HT1080 (cell line): Measurements from ENCODE around the gene MAP3K10. TPM values are rescaled to one million over a fixed set of nuclear protein-coding genes. Genes with fewer than 3 reads are reported as not detected.
"Not testable (repeated sequence)": the region's sequence is repeated elsewhere in the genome, so short reads cannot be mapped to it uniquely, and the experiment has no call there.

ENCODE experiments used
- DNase-seq: peaks from one replicate; pipeline ENCODE4 v3.0.0-alpha.2; 2015; ENCODE audit warnings: low read depth
- total RNA-seq: library from RNA; depleted of rRNA; stranded (reverse); fragments of >200 nt; shearing (Covaris generic); gene quantifications from 2 replicates; pipeline ENCODE4 v1.2.3, GENCODE V29; 2014

MAP3K10 gene
- total RNA-seq, 1 experiment from 2014 or later = 8.0 TPM

DNA sequence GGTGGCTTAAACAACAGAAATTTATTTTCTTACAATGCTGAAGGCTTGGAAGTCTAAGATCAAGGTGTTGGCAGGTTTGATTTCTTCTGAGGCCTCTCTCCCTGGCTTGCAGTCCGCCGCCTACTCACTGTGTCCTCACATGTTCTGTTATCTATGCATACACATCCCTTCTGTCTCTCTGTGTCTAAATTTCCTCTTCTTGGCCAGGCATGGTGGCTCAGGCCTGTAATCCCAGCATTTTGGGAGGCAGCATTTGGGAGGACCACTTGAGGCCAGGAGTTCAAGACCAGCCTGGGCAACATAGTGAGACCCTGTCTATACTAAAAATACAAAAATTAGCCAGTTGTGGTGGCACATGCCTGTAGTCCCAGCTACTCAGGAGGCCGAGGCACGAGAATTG lies 19.9 kb upstream of the MAP3K10 start:
- DNase-seq = not testable (repeated sequence)

DNA sequence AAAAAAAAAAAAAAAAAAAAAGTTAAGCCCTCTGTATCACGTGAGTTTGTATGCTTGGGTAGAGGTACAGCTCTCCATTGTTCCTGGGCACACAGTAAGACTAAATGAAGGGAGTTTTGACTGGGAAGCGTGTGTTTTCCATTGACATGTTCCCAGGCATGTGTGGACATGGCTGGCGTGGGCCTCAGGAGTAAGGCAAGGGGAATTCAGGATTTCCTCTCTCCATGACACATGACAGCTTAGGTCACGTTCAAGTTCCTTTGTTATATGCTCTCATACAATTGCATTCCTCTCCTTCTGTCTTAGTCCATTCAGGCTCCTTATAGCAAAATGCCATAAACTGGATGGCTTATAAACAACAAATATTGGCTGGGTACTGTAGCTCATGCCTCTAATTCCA lies 17.1 kb upstream of the MAP3K10 start:
- DNase-seq = no peak

DNA sequence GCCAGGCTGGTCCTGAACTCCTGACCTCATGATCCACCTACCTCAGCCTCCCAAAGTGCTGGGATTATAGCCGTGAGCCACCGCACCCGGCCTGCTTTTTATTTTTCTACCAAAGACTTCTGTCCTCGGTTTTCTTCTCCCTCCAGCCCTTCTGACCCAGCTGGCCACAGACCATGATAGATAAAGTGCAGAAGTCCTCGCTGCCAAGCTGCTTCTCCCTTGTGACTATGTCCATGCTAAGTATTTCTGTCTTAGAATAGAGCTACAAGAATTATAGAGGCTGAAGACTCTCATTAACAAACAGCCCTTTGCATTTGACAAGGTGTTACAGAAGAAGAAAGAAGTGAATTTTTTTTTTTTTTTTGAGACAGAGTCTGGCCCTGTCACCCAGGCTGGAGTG lies 15.4 kb upstream of the MAP3K10 start:
- no peak for DNase-seq

DNA sequence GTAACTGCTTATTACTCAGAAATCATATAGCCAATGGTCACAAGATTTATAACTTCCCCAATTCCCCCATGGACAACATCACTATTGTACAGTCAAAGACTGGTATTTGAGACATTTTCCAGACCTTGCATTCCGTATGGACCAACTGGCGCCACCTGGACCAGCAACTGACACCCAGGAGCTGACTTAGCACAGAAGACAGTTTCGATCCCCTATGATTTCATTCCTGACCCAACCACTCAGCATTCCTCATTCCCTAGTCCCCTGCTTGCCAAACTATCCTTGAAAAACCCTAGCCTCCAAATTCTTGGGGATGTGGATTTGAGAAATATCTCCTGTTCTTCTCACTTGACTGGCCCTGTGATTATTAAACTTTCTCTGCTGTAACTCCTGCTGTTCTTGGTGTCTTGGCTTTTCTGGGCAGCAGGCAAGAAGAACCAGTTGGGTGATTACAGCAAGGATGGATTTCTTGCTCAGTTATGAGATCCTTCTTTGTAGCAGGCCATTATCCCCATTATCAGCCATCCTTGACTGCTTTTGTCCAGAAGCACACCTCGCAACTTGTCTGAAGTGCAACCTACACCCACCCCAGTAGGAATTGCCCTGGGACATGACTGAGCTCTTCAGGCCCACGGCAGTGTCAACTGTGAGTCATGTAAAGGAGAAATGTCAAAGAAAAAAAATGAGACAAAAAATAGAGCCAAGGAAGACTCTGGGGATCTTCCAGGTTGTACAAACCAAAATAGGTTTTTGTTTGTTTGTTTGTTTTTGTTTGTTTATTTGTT lies 13.7 kb upstream of the MAP3K10 start:
- no peak for DNase-seq

DNA sequence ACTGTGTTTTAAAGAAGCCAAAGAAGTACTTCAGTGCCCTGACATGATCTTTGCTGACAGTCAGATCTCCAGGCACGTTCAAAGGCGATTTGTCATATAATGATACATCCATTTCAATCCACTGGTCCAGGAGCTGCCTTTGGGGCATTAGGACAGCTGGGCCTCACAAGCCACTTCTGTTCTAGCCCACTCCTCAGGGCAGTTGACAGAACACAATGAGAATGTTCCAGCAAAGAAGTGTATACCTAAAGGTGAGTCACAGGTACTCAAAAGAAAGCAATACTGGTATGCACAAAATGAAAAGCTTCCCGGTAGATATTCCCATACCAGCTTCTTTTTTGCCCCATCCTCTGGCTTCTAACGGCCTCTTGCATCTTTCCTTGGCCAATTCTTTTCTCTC lies 12.5 kb upstream of the MAP3K10 start:
- no peak for DNase-seq

DNA sequence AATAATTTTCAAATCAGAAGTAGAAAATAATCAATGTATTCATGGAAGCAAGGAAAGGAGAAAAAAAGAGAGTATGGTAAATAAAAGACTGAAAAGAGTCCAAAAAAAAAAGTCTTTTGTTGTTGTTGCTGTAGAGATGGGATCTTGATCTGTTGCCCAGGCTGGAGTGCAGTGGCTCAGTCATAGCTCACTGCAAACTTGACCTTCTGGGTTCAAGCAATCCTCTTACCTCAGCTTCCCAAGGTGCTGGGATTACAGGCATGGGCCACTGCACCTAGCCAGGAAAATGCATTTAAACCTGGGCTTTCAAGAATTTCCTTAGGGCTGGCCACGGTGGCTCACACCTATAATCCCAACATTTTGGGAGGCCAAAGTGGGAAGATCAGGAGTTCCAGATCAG lies 7.0 kb upstream of the MAP3K10 start:
- no peak for DNase-seq

- DNase-seq = peak; percentile 21
Observed at GRCh38 chr19:40191836-40192646, 815 bp downstream of the MAP3K10 start.

DNA sequence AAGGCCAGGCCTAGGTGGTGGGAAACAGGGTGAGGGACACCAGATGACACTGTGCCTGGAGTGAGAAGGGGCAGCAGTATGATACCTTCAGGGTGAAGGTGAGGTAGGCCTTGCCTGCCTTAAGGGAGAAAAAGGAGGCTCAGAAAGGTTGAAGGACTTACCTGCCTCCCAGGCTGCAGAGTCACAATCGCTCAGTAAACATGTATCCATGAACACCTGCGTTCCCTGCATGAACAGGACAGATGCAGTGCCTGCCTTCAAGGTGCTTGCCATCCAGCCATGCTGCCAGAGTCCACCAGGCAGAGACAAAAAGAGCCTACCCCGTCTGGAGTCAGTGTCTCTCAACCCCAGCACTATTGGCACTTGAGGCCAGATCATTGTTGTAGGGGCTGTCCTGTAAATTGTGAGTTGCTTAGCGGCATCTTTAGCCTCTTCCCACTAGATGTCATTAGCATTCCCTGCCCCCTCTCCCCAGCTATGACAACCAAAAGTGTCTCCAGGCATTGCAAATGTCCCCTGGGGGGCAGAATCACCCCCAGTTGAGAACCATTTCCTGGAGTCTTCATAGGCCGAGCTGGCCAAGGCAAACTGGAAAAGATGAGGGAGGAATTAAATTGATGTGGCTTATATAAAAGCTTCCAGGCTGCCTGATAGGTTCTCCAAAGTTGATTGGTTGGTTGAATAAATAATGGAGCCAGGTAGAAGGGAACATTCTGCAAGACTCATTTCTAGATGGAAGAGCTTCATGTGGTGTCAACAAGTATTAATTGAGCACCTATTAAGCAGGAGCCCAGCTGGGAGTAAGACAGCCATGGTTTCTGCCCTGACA lies 1.7 kb downstream of the MAP3K10 start:
- no peak for DNase-seq

DNA sequence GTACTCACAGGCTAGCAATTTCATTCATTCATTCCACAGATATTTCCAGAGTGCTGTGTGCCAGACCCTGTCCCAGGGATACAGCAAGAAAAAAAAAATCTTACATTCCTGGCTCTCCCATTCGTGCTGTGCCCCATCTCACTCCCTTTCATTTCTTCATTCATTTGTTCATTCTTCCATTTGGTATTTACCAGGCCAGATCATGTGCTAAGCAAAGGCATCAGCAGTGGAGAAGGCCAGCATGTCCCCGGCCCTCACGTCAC lies 2.3 kb downstream of the MAP3K10 start:
- no peak for DNase-seq

GRCh38 chr19:40198272-40198990 lies 7.2 kb downstream of the MAP3K10 start:
- DNase-seq = no peak

DNA sequence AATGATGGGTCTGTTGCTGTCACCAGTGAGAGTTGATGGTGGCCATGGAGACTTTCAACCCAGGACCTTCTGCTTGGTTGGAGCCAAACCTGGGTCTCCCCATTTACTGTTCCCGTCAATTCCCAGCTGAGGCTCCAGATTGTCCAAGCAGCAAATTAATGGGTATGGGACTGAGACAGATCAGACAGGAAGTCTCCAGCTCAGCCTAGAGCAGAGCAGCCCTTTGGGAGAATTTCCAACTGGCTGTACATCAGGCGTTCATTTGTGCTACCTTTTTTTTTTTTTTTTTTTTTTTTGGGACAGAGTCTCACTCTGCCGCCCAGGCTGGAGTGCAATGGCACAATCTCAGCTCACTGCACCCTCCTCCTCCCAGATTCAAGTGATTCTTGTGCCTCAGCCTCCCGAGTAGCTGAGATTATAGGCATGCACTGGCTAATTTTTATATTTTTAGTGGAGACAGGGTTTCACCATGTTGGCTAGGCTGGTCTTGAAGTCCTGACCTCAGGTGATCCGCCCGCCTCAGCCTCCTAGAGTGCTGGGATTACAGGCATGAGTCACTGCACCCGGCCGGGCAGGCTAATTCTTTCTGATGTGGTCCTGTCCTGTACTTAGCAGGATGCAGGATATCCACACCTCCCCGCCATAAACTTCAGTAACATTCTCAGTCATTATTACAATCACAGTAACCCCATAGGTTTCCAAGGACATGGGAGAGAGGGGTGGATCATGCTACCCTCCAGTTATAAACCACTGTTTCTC lies 9.3 kb downstream of the MAP3K10 start:
- DNase-seq = peak; percentile 86

DNA sequence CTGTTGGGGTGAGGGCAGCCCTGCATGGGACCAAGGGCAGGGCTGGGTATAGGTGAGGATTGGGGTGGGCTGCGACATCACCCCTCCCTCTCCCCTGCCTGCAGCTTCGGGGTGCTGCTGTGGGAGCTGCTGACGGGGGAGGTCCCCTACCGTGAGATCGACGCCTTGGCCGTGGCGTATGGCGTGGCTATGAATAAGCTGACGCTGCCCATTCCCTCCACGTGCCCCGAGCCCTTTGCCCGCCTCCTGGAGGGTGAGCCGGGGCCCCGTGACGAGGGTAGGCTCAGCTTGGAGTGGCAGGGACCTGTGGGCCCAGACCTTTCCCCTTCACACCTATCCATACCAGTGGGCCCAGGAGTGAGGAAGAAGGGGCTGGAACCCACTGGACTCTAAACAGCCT lies 13.2 kb downstream of the MAP3K10 start:
- no peak for DNase-seq

DNA sequence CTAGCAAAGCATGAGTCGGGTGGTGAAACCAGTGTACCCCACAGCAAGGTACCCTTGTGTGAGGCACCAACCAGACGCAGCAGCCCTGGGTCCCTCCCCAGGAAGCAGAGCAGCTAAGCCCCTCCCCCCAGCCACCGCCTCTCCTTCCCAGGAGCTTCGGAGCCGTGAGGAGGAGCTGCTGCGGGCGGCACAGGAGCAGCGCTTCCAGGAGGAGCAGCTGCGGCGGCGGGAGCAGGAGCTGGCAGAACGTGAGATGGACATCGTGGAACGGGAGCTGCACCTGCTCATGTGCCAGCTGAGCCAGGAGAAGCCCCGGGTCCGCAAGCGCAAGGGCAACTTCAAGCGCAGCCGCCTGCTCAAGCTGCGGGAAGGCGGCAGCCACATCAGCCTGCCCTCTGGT lies 14.5 kb downstream of the MAP3K10 start:
- DNase-seq = no peak

DNA sequence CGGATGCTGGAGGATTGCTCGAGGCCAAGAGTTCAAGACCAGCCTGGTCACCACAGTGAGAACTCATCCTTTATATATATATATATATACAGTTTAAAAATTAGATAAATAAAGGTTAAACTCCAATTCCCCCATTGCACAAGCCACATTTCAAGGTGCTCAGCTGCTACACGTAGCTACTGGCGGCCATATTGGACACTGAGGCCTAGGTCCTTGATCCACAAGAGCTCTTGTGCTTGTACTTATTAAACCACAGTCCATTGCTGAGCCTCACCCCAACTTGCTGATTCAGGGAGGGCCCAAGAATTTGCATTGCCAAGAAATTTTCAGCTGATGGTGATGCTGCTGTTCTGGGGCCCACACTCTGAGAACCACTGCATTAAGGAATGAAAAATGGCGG lies 17.4 kb downstream of the MAP3K10 start:
- no peak for DNase-seq

- DNase-seq = no peak
Observed at GRCh38 chr19:40210889-40211288, 19.7 kb downstream of the MAP3K10 start.

- no peak for DNase-seq
Observed at GRCh38 chr19:40213251-40213829, 22.1 kb downstream of the MAP3K10 start.

DNA sequence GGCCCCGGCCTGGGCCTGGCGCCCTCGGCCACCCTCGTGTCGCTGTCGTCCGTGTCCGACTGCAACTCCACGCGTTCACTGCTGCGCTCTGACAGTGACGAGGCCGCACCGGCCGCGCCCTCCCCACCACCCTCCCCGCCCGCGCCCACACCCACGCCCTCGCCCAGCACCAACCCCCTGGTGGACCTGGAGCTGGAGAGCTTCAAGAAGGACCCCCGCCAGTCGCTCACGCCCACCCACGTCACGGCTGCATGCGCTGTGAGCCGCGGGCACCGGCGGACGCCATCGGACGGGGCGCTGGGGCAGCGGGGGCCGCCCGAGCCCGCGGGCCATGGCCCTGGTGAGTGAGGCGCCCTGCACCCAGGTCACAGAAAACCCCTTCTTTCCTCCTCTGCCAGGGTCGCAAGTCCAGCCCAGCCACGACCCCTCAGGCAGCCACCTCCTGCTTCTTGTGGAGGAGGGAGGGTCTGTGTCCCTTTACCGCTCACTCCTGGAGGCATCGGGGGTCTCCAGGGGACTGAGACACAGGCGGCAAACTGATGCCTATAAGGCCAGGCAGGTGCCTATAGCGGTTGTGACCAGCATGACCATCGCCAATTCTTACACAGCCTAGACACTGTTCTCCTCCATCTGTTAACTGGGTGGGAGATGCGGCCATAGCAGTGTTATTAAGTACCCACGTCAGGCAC lies 22.8 kb downstream of the MAP3K10 start:
- DNase-seq = no peak

DNA sequence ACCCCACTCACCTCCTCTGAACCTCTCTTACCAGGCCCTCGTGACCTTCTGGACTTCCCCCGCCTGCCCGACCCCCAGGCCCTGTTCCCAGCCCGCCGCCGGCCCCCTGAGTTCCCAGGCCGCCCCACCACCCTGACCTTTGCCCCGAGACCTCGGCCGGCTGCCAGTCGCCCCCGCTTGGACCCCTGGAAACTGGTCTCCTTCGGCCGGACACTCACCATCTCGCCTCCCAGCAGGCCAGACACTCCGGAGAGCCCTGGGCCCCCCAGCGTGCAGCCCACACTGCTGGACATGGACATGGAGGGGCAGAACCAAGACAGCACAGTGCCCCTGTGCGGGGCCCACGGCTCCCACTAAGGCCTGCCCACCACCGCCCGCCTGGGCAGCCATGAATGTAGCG lies 23.7 kb downstream of the MAP3K10 start:
- no peak for DNase-seq

GRCh38 chr19:40216013-40216776 lies 25.0 kb downstream of the MAP3K10 start:
- DNase-seq = no peak
